IPS-15b (cell line): Measurements from ENCODE around the gene CEP57L1.
A peak's percentile ranks its signal among the peaks of the same experiment; 100 is the strongest.

Experiments
- H3K27me3 ChIP-seq: one replicate; pipeline ENCODE4 v1.6.1; 2013; ENCODE audit warnings: low read length; ENCODE audit not compliant: control insufficient read depth, insufficient read depth
- H3K36me3 ChIP-seq: one replicate; pipeline ENCODE4 v1.6.1; 2013; ENCODE audit warnings: low read length; ENCODE audit not compliant: control insufficient read depth, insufficient read depth
- H3K4me1 ChIP-seq: one replicate; pipeline ENCODE4 v1.6.1; 2013; ENCODE audit warnings: mild to moderate bottlenecking, low read length; ENCODE audit not compliant: control insufficient read depth, insufficient read depth
- H3K4me3 ChIP-seq: one replicate; pipeline ENCODE4 v1.5.1; 2013; ENCODE audit warnings: low read depth, low read length
- H3K9ac ChIP-seq: one replicate; pipeline ENCODE4 v1.6.1; 2013; ENCODE audit warnings: low read depth, mild to moderate bottlenecking, low read length
- H3K9me3 ChIP-seq: one replicate; pipeline ENCODE4 v1.6.1; 2013; ENCODE audit warnings: mild to moderate bottlenecking, low read length; ENCODE audit not compliant: control insufficient read depth, insufficient read depth

Gene CEP57L1

GRCh38 chr6:109095036-109095834 lies at the start of gene CEP57L1:
TSS of gene CEP57L1 (plus strand) at chr6:109095507. CDS start at chr6:109145222, 49,715 bp downstream.
- H3K4me3 ChIP-seq, result peak within 1 kb of the TSS; percentile 97
- no peaks in the 10 kb centered on the region for H3K9me3 ChIP-seq
- H3K27me3 ChIP-seq, result no peaks in the 10 kb centered on the region
- peaks cover 3% of the 10 kb centered on the region for H3K4me1 ChIP-seq
- H3K9ac ChIP-seq, result peak within 1 kb of the TSS; percentile 91
- H3K36me3 ChIP-seq, result no peaks in the 10 kb centered on the region

- H3K9ac ChIP-seq, result no peak overlapping the region
- H3K36me3 ChIP-seq, result no peaks in the 10 kb centered on the region
- no peaks in the 10 kb centered on the region for H3K4me1 ChIP-seq
- H3K9me3 ChIP-seq, result no peaks in the 10 kb centered on the region
- H3K4me3 ChIP-seq, result no peak overlapping the region
- H3K27me3 ChIP-seq, result no peaks in the 10 kb centered on the region
Observed at GRCh38 chr6:109048176-109048575, 47.1 kb upstream of the CEP57L1 start.

GRCh38 chr6:109048670-109049415 lies 46.5 kb upstream of the CEP57L1 start:
- H3K4me3 ChIP-seq, result no peak overlapping the region
- H3K4me1 ChIP-seq, result no peaks in the 10 kb centered on the region
- no peak overlapping the region for H3K9ac ChIP-seq
- H3K36me3 ChIP-seq, result no peaks in the 10 kb centered on the region
- no peaks in the 10 kb centered on the region for H3K27me3 ChIP-seq
- no peaks in the 10 kb centered on the region for H3K9me3 ChIP-seq

- H3K36me3 ChIP-seq, result no peaks in the 10 kb centered on the region
- no peak overlapping the region for H3K4me3 ChIP-seq
- H3K27me3 ChIP-seq, result no peaks in the 10 kb centered on the region
- H3K9me3 ChIP-seq, result no peaks in the 10 kb centered on the region
- no peak overlapping the region for H3K9ac ChIP-seq
- H3K4me1 ChIP-seq, result no peaks in the 10 kb centered on the region
Observed at GRCh38 chr6:109050012-109050411, 45.3 kb upstream of the CEP57L1 start.

GRCh38 chr6:109050447-109051102 lies 44.7 kb upstream of the CEP57L1 start:
- Histone ChIP-seq H3K9me3 (no peaks in the 10 kb centered on the region), H3K36me3 (no peaks in the 10 kb centered on the region), H3K4me3 (no peak overlapping the region), H3K4me1 (no peaks in the 10 kb centered on the region), H3K27me3 (no peaks in the 10 kb centered on the region), H3K9ac (no peak overlapping the region)

GRCh38 chr6:109051301-109052017 lies 43.8 kb upstream of the CEP57L1 start:
- no peaks in the 10 kb centered on the region for H3K9me3 ChIP-seq
- no peaks in the 10 kb centered on the region for H3K36me3 ChIP-seq
- H3K9ac ChIP-seq, result no peak overlapping the region
- H3K27me3 ChIP-seq, result no peaks in the 10 kb centered on the region
- no peak overlapping the region for H3K4me3 ChIP-seq
- no peaks in the 10 kb centered on the region for H3K4me1 ChIP-seq

- H3K4me1 ChIP-seq, result no peaks in the 10 kb centered on the region
- H3K36me3 ChIP-seq, result no peaks in the 10 kb centered on the region
- H3K27me3 ChIP-seq, result no peaks in the 10 kb centered on the region
- no peaks in the 10 kb centered on the region for H3K9me3 ChIP-seq
- H3K4me3 ChIP-seq, result no peak overlapping the region
- H3K9ac ChIP-seq, result no peak overlapping the region
Observed at GRCh38 chr6:109052018-109052651, 43.2 kb upstream of the CEP57L1 start.

GRCh38 chr6:109052852-109053251 lies 42.5 kb upstream of the CEP57L1 start:
- Histone ChIP-seq H3K9me3 (no peaks in the 10 kb centered on the region), H3K9ac (no peak overlapping the region), H3K4me1 (no peaks in the 10 kb centered on the region), H3K36me3 (no peaks in the 10 kb centered on the region), H3K27me3 (no peaks in the 10 kb centered on the region), H3K4me3 (no peak overlapping the region)

- no peaks in the 10 kb centered on the region for H3K36me3 ChIP-seq
- no peak overlapping the region for H3K4me3 ChIP-seq
Observed at GRCh38 chr6:109053336-109053735, 42.0 kb upstream of the CEP57L1 start.

GRCh38 chr6:109055771-109056235 lies 39.5 kb upstream of the CEP57L1 start:
- no peaks in the 10 kb centered on the region for H3K36me3 ChIP-seq
- no peak overlapping the region for H3K4me3 ChIP-seq
- peaks cover 6% of the 10 kb centered on the region for H3K4me1 ChIP-seq
- no peaks in the 10 kb centered on the region for H3K27me3 ChIP-seq
- H3K9me3 ChIP-seq, result no peaks in the 10 kb centered on the region
- no peak overlapping the region for H3K9ac ChIP-seq

More at GRCh38 chr6:109053336-109053735, 42.0 kb upstream of the CEP57L1 start:
- Histone ChIP-seq H3K4me1 (no peaks in the 10 kb centered on the region), H3K9me3 (no peaks in the 10 kb centered on the region), H3K27me3 (no peaks in the 10 kb centered on the region), H3K9ac (no peak overlapping the region)

- Histone ChIP-seq H3K27me3 (no peaks in the 10 kb centered on the region), H3K4me3 (no peak overlapping the region), H3K9me3 (no peaks in the 10 kb centered on the region), H3K4me1 (peaks cover 6% of the 10 kb centered on the region), H3K36me3 (no peaks in the 10 kb centered on the region), H3K9ac (no peak overlapping the region)
Observed at GRCh38 chr6:109056661-109057060, 38.6 kb upstream of the CEP57L1 start.
